ENCODE measurements around the gene TPO.
"Not testable (repeated sequence)": the region's sequence is repeated elsewhere in the genome, so short reads cannot be mapped to it uniquely, and the experiment has no call there.

The TPO gene

DNA sequence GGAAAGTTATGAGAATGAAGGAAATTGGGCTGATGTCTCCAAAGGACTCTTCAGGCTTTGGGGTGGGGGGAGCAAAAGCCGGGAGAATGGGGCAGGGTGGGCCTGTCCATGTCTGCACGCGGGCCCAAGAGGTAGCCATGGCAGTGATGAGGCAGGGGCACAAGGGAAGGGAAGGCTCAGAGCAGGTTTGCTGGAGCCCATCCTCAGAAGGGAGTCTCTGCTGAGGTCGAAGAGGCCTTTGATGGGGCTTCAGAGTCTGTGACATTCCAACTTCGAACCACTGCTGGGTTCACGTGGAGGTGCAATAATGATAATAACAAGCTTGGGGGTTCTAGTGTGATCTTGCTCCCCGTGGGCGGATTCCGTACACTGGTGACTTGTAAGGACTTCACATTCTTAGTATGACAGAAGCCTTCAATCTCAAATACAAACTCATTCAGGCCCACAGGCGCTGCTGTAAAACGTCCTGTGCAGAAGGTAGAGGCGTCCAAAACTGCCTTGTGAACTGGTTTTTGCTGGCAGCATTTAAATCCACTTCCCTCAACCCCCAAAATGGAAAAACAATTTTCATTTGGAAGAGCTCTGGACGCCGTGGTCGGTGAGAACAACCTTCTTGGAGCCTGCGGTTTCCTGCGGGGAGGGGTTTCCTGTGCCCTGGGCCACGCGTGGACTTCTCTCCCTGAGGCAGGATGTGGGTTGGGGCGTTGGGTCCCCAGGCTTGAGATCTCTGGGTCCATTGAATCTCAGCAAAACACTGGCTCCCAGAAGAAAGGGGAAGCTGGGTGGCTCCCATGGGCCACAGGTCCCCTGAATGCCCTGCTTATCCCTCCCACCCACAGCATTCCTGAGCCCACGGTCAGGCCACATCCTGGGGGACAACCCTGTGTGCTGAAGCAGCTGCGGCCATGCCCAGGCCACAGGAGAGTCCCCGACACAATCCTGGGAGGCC is 151.0 kb downstream of the TPO start:
- peak in 3 of 10 donors; percentile 48 to 69 (median 49) for DNase-seq
- intact Hi-C loops (cut with DNase I): no loop called here

- DNase-seq: peak in 2 of 10 donors; percentile 56 to 59
- intact Hi-C loops (cut with DNase I): no loop called here
These were observed 154.5 kb downstream of the TPO start for GRCh38 chr2:1567556-1568344.

DNA sequence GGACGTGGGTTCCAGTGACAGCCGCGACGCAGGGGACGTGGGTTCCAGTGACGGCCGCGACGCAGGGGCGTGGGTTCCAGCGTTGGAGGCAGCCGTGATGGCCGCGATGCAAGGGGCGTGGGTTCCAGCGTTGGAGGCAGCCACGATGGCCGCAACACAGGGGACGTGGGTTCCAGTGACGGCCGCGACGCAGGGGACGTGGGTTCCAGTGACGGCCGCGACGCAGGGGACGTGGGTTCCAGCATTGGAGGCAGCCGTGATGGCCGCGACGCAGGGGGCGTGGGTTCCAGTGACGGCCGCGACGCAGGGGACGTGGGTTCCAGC is 155.0 kb downstream of the TPO start:
- intact Hi-C loops (cut with DNase I): not testable (repeated sequence)
- DNase-seq: peak in 2 of 10 donors; percentile 20 to 51

DNA sequence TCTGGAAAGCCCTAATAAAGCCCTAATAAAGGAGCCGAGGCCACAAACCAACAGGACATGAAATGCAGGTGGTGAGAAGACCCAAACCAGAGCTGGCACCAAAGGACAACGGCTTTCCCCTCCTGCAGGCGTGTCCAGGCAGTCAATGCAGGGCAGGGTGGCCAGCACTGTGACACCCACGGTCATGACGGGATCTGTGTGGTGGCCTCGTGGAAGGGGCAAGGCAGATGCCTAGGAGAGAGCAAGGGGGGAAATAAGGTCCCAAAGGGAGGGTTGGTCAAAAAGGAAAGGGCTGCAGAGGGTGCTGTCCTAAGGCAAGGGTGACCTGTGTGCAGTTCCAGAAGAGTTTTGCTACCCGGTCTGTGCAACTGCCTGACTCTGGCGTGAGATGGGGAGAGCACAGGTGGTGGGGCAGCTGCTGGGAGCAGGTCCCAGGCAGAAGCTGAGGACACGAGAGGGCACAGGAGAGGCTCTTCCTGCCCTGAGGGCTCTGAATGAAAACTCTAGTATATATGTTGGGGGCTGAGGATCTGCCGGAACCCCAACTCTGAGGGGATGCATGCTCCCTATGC is 156.7 kb downstream of the TPO start:
- DNase-seq: peak in 2 of 10 donors; percentile 38 to 46
- intact Hi-C loops (cut with DNase I): no loop called here

- intact Hi-C loops (cut with DNase I): no loop called here
- DNase-seq: peak in 2 of 10 donors; percentile 50 to 55
These were observed 158.5 kb downstream of the TPO start for GRCh38 chr2:1571477-1572417.

DNA sequence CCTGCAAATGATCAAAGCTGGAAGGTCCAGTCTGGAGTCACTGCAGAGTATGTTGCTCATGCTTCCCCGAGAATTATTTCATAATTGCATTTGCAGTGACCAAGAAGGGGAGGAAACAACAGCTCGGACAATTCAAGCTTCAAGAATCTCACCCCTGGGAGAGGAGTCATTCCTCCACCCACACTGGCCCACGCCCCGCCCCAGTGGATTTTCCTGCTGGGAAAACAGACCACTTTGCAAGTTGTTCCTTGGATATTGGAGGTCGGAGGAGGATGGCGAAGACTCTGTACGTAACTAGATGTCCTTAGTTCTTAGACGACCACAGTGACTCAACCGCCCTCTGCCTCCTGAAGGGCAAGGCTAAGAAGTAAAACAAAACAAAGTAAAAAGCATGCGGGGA is 159.4 kb downstream of the TPO start:
- peak in 1 of 10 donors; percentile 4 for DNase-seq
- intact Hi-C loops (cut with DNase I): no loop called here

DNA sequence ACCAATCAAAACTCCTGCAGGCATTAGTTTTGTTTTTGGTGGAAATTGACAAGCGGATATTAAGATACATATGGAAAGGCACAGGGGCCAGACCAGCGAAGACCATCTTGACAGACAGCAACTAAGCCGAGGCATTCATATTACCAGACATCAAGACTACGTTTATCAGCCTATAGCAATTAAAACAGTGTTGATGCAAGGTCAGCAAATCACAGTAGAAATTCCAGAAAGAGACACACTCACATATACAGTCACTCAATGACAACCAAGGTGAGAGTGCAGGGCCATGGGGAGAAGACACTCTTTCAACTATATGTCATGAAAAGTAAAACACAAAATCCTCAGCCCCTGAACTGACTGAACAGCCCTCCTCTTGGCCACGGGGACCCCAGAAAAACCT is 164.6 kb downstream of the TPO start:
- intact Hi-C loops (cut with DNase I): no loop called here
- DNase-seq: peak in 2 of 10 donors; percentile 7 to 13

DNA sequence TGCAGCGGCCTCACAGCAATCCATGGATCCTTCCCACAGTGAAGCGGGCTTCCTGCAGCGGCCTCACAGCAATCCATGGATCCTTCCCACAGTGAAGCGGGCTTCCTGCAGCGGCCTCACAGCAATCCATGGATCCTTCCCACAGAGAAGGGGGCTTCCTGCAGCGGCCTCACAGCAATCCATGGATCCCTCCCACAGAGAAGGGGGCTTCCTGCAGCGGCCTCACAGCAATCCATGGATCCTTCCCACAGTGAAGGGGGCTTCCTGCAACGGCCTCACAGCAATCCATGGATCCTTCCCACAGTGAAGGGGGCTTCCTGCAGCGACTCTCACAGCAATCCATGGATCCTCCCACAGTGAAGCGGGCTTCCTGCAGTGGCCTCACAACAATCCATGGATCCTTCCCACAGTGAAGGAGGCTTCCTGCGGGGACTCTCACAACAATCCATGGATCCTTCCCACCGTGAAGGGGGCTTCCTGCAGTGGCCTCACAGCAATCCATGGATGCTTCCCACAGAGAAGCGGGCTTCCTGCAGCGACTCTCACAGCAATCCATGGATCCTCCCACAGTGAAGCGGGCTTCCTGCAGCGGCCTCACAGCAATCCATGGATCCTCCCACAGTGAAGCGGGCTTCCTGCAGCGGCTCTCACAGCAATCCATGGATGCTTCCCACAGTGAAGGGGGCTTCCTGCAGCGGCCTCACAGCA is 168.1 kb downstream of the TPO start:
- DNase-seq: peak in 2 of 10 donors; percentile 50 to 57
- intact Hi-C loops (cut with DNase I): not testable (repeated sequence)

- intact Hi-C loops (cut with DNase I): no loop called here
- peak in 2 of 10 donors; percentile 0 to 9 for DNase-seq
These were observed 168.8 kb downstream of the TPO start for GRCh38 chr2:1581965-1582625.

DNA sequence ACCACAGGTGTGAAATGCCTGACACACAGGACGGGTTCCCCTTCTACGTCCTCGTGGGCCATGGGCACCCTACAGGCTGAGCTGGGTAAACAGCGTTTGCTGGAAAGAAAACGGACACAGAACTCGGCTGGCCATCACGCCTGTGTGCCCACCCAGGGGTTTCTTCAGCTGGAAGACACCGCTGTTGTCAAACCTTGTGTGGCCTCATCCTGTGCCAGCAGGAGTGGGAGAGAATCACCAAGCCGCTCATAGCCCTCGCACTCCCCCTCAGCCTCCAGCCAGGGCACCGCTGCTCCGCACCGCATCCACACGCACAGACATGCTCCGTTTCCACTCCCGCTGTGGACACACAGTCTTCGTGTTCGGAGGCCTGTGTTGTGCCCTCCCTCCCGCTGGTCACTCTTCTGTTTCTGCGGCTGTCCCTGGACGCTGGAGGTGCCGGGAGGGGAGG is 169.7 kb downstream of the TPO start:
- peak in 2 of 10 donors; percentile 66 to 67 for DNase-seq
- intact Hi-C loops (cut with DNase I): no loop called here

GRCh38 chr2:1584051-1584531 is 170.8 kb downstream of the TPO start:
- intact Hi-C loops (cut with DNase I): no loop called here
- peak in 2 of 10 donors; percentile 38 to 71 for DNase-seq

- DNase-seq: peak in 1 of 10 donors; percentile 40
- intact Hi-C loops (cut with DNase I): no loop called here
These were observed 171.6 kb downstream of the TPO start for GRCh38 chr2:1584691-1585485.

DNA sequence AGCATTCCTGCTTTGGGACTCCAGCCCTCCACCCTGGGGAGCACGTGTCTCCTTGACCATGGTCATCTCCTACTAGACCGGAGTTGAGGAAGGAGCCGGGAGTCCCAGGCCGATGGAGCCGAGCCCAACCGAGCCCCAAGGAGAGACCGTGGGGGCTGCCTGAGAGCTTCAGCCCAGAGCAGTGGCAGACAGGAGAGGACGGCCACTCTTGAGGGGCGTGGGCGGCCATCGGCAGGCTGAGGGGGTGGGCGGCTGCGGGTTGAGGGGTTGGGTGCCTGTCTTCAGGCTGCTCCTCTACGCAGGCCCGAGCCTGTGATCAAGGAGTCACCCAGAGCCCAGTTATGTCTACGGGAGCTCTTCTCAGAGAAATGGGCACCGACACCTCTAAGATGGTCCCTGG is 172.4 kb downstream of the TPO start:
- intact Hi-C loops (cut with DNase I): no loop called here
- DNase-seq: peak in 2 of 10 donors; percentile 61 to 77

GRCh38 chr2:1586251-1586922 is 173.1 kb downstream of the TPO start:
- peak in 2 of 10 donors; percentile 53 to 59 for DNase-seq
- intact Hi-C loops (cut with DNase I): no loop called here

DNA sequence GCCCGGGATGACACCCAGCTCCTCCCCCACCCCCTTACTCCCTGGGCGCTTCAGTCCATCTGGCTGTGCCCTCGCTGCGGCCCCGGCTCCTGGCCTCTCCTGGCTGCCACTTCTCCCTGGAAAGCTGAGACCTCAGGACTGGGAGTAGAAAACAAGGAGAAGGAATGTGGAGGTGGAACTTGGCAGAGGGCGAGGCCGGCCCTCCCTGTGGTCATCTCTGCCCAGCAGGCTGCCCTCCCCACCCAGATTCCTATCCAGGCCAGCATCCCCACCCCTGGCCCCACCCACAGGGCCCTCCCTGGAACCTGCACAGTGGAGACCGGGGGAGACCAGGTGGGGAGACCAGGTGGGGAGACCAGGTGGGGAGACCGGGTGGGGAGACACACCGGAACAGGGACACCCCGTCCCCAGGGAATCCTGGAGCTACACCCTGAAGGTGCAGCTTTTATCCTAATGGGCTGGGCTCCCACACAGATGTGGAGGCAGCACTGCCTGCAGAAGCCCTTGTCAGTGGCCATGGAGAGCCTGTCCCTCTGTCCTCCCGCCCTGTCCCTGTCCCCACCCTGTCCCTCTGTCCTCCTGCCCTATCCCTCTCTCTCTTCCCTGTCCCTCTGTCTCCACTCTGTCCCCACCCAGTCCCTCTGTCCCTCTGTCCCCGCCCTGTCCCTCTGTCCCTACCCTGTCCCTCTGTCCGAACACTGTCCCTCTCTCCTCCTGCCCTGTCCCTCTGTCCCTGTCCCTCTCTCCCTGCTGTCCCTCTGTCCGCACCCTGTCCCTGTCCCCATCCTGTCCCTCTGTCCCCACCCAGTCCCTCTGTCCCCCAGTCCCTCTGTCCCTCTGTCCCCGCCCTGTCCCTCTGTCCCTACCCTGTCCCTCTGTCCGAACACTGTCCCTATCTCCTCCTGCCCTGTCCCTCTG is 173.9 kb downstream of the TPO start:
- intact Hi-C loops (cut with DNase I): no loop called here
- DNase-seq: peak in 2 of 10 donors; percentile 65 to 69
